Suprapubic skin (tissue), 3 donors: ENCODE measurements around the gene HTR7.

Source experiments
- POLR2A ChIP-seq, 2 donors: fragments of 450-650 bp; IDR thresholded peaks; one replicate each; pipeline ENCODE4 v1.6.1; 2017; ENCODE audit warnings: antibody characterized with exemption in 2 of 2, mild to moderate bottlenecking in 2 of 2, moderate library complexity in 2 of 2
- TF ChIP-seq, protein P1 (sequence below), 2 donors: fragments of 200-600 bp in 1 of 2; fragments of 450-650 bp in 1 of 2; sonication (generic) in 1 of 2; IDR thresholded peaks; one replicate each; pipeline ENCODE4 v1.5.1; 2016 to 2019; ENCODE audit warnings: antibody characterized with exemption in 2 of 2, mild to moderate bottlenecking in 1 of 2, moderate library complexity in 1 of 2

DNA sequence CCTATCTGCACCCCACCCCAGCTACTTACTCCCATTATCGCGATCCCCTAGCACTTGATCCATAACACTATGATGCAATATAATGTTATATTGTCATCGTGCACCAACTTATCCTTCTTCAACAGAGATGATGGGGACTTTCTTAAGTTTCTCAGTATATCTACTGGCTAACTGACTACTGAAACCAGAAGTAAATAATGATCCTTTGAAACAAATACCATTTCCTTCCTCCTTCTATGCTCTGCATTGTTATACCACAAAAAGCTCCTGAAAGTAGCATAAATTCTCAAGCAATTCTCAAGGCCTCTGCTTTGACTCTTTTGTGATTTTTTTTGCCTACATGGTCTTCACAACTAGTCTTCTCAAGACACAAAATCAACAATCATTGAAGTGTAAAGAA lies 68.9 kb downstream of the HTR7 start:
- TF ChIP-seq, protein P1, sequence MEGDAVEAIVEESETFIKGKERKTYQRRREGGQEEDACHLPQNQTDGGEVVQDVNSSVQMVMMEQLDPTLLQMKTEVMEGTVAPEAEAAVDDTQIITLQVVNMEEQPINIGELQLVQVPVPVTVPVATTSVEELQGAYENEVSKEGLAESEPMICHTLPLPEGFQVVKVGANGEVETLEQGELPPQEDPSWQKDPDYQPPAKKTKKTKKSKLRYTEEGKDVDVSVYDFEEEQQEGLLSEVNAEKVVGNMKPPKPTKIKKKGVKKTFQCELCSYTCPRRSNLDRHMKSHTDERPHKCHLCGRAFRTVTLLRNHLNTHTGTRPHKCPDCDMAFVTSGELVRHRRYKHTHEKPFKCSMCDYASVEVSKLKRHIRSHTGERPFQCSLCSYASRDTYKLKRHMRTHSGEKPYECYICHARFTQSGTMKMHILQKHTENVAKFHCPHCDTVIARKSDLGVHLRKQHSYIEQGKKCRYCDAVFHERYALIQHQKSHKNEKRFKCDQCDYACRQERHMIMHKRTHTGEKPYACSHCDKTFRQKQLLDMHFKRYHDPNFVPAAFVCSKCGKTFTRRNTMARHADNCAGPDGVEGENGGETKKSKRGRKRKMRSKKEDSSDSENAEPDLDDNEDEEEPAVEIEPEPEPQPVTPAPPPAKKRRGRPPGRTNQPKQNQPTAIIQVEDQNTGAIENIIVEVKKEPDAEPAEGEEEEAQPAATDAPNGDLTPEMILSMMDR (IDR thresholded peaks at IDR 0.05), result no peak
- TF ChIP-seq POLR2A (IDR thresholded peaks at IDR 0.05), result no peak
